Spleen (tissue), 7 donors: Measurements from ENCODE around the gene VEGFC.

Experiments
- CTCF ChIP-seq, 11 experiments: fragments of 200-600 bp in 7 of 11; fragments of 450-650 bp in 4 of 11; sonication (generic) in 4 of 11; IDR thresholded peaks in 8 of 11; conservative IDR thresholded peaks in 3 of 11; 1 replicate in 7 of 11; 2 replicates in 4 of 11; pipeline versions ENCODE4 v1.4.0 to v1.8.0; 2016 to 2021; ENCODE audit warnings: antibody characterized with exemption in 11 of 11, inconsistent platforms in 4 of 11, mild to moderate bottlenecking in 1 of 11
- POLR2A ChIP-seq, 3 donors: fragments of 450-650 bp; IDR thresholded peaks; one replicate each; pipeline ENCODE4 v1.5.1; 2017; ENCODE audit warnings: antibody characterized with exemption in 3 of 3, mild to moderate bottlenecking in 1 of 3
- POLR2AphosphoS5 ChIP-seq, 3 donors: sonication (generic); formaldehyde crosslinking; IDR thresholded peaks; one replicate each; pipeline ENCODE4 v1.5.1; 2017; ENCODE audit warnings: antibody characterized with exemption in 3 of 3
- donor health status: DM: no; HTN: no; CAD: no; lungs with moderate emphysema.
- donor health status: DM: no; HTN: no; CAD: no.
- donor health status: DM: no; HTN: no; CAD: no.

- TF ChIP-seq CTCF (IDR thresholded peaks at IDR 0.05 in 8 of 11, conservative IDR thresholded peaks at IDR 0.05 in 3 of 11) (no peak), POLR2A (IDR thresholded peaks at IDR 0.05) (no peak), POLR2AphosphoS5 (IDR thresholded peaks at IDR 0.05) (no peak)
These were observed 17.9 kb upstream of the VEGFC start for GRCh38 chr4:176810481-176811249.
